Psoas muscle (tissue), 8 donors: Measurements from ENCODE around the gene TSPAN9. TPM values are rescaled to one million over a fixed set of nuclear protein-coding genes. Genes with fewer than 3 reads are reported as not detected.
A peak's percentile ranks its signal among the peaks of the same experiment; 100 is the strongest.

Experiments used
- ATAC-seq, 4 donors: fragments of 200-7000 bp; cut with Tn5 transposase; one replicate each; pipeline ENCODE4 v1.9.1; 2020; ENCODE audit warnings: moderate library complexity in 3 of 4, mild to moderate bottlenecking in 2 of 4
- DNase-seq, 2 donors: peaks; one replicate each; pipeline ENCODE4 v3.0.0-alpha.2; 2020
- H3K27ac ChIP-seq: fragments of 200-600 bp; one replicate; pipeline ENCODE4 v1.8.0; 2022
- H3K27me3 ChIP-seq, 3 donors: fragments of 200-600 bp in 1 of 3; one replicate each; pipeline versions ENCODE4 v1.6.1 to v1.8.0; 2013 to 2022; ENCODE audit warnings: low read length in 2 of 3, mild to moderate bottlenecking in 2 of 3, moderate library complexity in 1 of 3; ENCODE audit not compliant: insufficient read depth in 3 of 3
- H3K36me3 ChIP-seq, 2 donors: fragments of 200-600 bp in 1 of 2; one replicate each; pipeline versions ENCODE4 v1.6.1 to v1.8.0; 2013 to 2022; ENCODE audit warnings: low read depth in 1 of 2, mild to moderate bottlenecking in 1 of 2, moderate library complexity in 1 of 2; ENCODE audit not compliant: insufficient read depth in 1 of 2
- H3K4me1 ChIP-seq: fragments of 200-600 bp; one replicate; pipeline ENCODE4 v1.8.0; 2022
- H3K4me3 ChIP-seq: fragments of 200-600 bp; one replicate; pipeline ENCODE4 v1.8.0; 2022; ENCODE audit warnings: mild to moderate bottlenecking
- H3K9me3 ChIP-seq: fragments of 200-600 bp; one replicate; pipeline ENCODE4 v1.8.0; 2022
- CTCF ChIP-seq: fragments of 200-600 bp; IDR thresholded peaks from one replicate; pipeline ENCODE4 v1.8.0; 2022; ENCODE audit warnings: antibody characterized with exemption
- WGBS, 3 donors: extraction: QIAGEN DNeasy Blood & Tissue Kit; methylation state at CpG; one replicate each; pipeline versions ENCODE4 v1.1.6 to v1.1.7; 2013; 5-methylcytosine and 5-hydroxymethylcytosine counted together
- intact Hi-C, 2 donors: fragments of 100-400 bp; cut with DNase I; formaldehyde crosslinking; loops; one replicate each; pipeline versions ENCODE4 v1.11.0 to v1.14.2; 2022
- polyA plus RNA-seq, 3 donors: library from polyadenylated mRNA; stranded (reverse); fragments of 200-250 nt; gene quantifications; one replicate each; pipeline ENCODE4 v1.2.3, GENCODE V29; 2013
- total RNA-seq, 4 donors: library from RNA; stranded (reverse); fragmentation: NEBNext Ultra II Directional in 2 of 4; extraction: Animal tissue kit (Norgen Biotek cat#: 25700) in 2 of 4; gene quantifications; one replicate each; pipeline versions ENCODE4 v1.2.1 to v1.2.4, GENCODE V29; 2021 to 2023
- donor health status: healthy with polysubstance abuse.
- donor health status: DM: no; HTN: no; CAD: no; lungs with moderate emphysema.
- donor health status: Bipolar disorder and iron deficiency.
- donor health status: healthy.
- donor health status: DM: yes; HTN: yes; CAD: no.
- donor health status: DM: no; HTN: no; CAD: no.
- donor health status: DM: no; HTN: no; CAD: no.
- donor health status: DM: yes; HTN: yes; CAD: no.

TSPAN9 gene
- total and polyA plus RNA-seq, 7 donors = 6.4 to 28.0 (median 11.6) TPM

- Histone ChIP-seq H3K27ac (no peak overlapping the region), H3K4me1 (peaks cover 35% of the 10 kb centered on the region), H3K36me3 (no peaks in the 10 kb centered on the region), H3K27me3 (no peaks in the 10 kb centered on the region), H3K4me3 (no peak overlapping the region), H3K9me3 (no peaks in the 10 kb centered on the region)
- TF ChIP-seq CTCF = no peak
- ATAC-seq (peak in 2 of 4 donors; percentile 24 to 35), DNase-seq (no peak)
- intact Hi-C loops = loop anchor here in 1 of 2 donors (5.0 kb wide), 1 partner anchor 52 kb away; no protein-coding TSS in a partner anchor
- WGBS, 3 donors = 44 to 59% (median 58%) methylated on average over 13 of the region's 13 CpGs
These were observed 67.9 kb downstream of the TSPAN9 start for GRCh38 chr12:3145033-3145432.

GRCh38 chr12:3145546-3146310, 68.5 kb downstream of the TSPAN9 start:
- H3K4me1 ChIP-seq = peaks cover 37% of the 10 kb centered on the region
- no peak overlapping the region for H3K27ac ChIP-seq
- no peak for DNase-seq

GRCh38 chr12:3147260-3147659, 70.1 kb downstream of the TSPAN9 start:
- DNase-seq (no peak), ATAC-seq (no peak)
- H3K4me1 ChIP-seq = peaks cover 33% of the 10 kb centered on the region
- no peak overlapping the region for H3K4me3 ChIP-seq
- no peaks in the 10 kb centered on the region for H3K36me3 ChIP-seq
- H3K9me3 ChIP-seq = no peaks in the 10 kb centered on the region
- no peak overlapping the region for H3K27ac ChIP-seq
- 85 to 89% (median 88%) methylated on average over 15 of the region's 15 CpGs for WGBS, 3 donors
- intact Hi-C loops = loop anchor here in 1 of 2 donors (5.0 kb wide), 1 partner anchor 50 kb away; no protein-coding TSS in a partner anchor
- no peak for TF ChIP-seq CTCF
- no peaks in the 10 kb centered on the region for H3K27me3 ChIP-seq

More at GRCh38 chr12:3145546-3146310, 68.5 kb downstream of the TSPAN9 start:
- Histone ChIP-seq H3K4me3 (no peak overlapping the region), H3K36me3 (no peaks in the 10 kb centered on the region), H3K27me3 (no peaks in the 10 kb centered on the region), H3K9me3 (no peaks in the 10 kb centered on the region)
- intact Hi-C loops = loop anchor here in 1 of 2 donors (5.0 kb wide), 1 partner anchor 52 kb away; no protein-coding TSS in a partner anchor
- TF ChIP-seq CTCF = no peak
- 84 to 95% (median 88%) methylated on average over 18 to 22 of the region's 22 CpGs for WGBS, 3 donors
- no peak for ATAC-seq

- no peaks in the 10 kb centered on the region for H3K36me3 ChIP-seq
- H3K27ac ChIP-seq = no peak overlapping the region
- H3K27me3 ChIP-seq = no peaks in the 10 kb centered on the region
- DNase-seq = peak; percentile 63 to 78
- ATAC-seq = peak in 3 of 4 donors; percentile 48 to 53 (median 48)
- H3K9me3 ChIP-seq = no peaks in the 10 kb centered on the region
- intact Hi-C loops = loop anchor here in 1 of 2 donors (5.0 kb wide), 1 partner anchor 49 kb away; no protein-coding TSS in a partner anchor
- no peak for TF ChIP-seq CTCF
- WGBS, 3 donors = 43 to 55% (median 50%) methylated on average over 16 of the region's 16 CpGs
- H3K4me1 ChIP-seq = peaks cover 34% of the 10 kb centered on the region
- no peak overlapping the region for H3K4me3 ChIP-seq
These were observed 71.3 kb downstream of the TSPAN9 start for GRCh38 chr12:3148366-3149000.
